22Rv1 (cell line): ENCODE data around the gene HCN3.

Source experiments
- ZFX ChIP-seq: fragments of 450-650 bp; IDR thresholded peaks from 2 replicates; pipeline ENCODE4 v1.6.1; 2017; ENCODE audit warnings: antibody characterized with exemption, borderline replicate concordance
- TF ChIP-seq, protein P1 (sequence below): fragments of 450-650 bp; IDR thresholded peaks from 2 replicates; pipeline ENCODE4 v1.5.1; 2017; ENCODE audit warnings: mild to moderate bottlenecking

DNA sequence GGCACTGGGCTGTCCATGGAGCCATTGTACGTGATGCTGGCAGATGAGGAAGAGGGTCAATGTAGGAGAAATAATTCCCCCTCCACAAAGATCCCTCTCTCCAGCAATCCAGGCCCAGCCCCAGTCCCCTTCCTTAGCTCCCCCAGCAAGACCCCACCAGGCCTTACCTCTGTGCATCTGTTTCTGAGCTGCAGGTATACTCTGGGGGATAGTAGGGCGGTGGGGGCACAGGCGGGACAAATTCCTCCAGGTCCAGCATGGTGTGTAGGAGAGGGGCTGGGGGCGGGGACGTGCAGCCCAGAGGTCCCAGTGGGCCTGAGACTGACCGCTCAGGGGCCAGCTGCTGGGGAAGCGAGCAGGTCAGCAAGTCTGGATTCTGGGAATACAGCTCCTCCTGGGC lies 25.7 kb upstream of the HCN3 start:
- TF ChIP-seq, protein P1, sequence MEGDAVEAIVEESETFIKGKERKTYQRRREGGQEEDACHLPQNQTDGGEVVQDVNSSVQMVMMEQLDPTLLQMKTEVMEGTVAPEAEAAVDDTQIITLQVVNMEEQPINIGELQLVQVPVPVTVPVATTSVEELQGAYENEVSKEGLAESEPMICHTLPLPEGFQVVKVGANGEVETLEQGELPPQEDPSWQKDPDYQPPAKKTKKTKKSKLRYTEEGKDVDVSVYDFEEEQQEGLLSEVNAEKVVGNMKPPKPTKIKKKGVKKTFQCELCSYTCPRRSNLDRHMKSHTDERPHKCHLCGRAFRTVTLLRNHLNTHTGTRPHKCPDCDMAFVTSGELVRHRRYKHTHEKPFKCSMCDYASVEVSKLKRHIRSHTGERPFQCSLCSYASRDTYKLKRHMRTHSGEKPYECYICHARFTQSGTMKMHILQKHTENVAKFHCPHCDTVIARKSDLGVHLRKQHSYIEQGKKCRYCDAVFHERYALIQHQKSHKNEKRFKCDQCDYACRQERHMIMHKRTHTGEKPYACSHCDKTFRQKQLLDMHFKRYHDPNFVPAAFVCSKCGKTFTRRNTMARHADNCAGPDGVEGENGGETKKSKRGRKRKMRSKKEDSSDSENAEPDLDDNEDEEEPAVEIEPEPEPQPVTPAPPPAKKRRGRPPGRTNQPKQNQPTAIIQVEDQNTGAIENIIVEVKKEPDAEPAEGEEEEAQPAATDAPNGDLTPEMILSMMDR: no peak
- TF ChIP-seq ZFX: no peak
